WTC11 (cell line): ENCODE measurements around the gene SYTL2. TPM values are rescaled to one million over a fixed set of nuclear protein-coding genes. Genes with fewer than 3 reads are reported as not detected.
A peak's percentile ranks its signal among the peaks of the same experiment; 100 is the strongest.

Experiments
- ATAC-seq: fragments of 200-7000 bp; cut with Tn5 transposase; 2 replicates; pipeline ENCODE4 v1.10.0; 2021; ENCODE audit warnings: mild to moderate bottlenecking, moderate library complexity
- CTCF ChIA-PET: fragments of 300-600 bp; sonication (Branson Sonifier 250); formaldehyde crosslinking; loops from one replicate; lab custom pipeline; 2021; ENCODE audit warnings: antibody characterized with exemption; lab: Charles Lee
- POLR2A ChIA-PET: fragments of 350-600 bp; sonication (Branson Sonifier 250); formaldehyde crosslinking; loops from one replicate; lab custom pipeline; 2021; ENCODE audit warnings: antibody characterized with exemption; lab: Charles Lee
- DNase-seq: peaks from one replicate; pipeline ENCODE4 v3.0.0; 2021; ENCODE audit warnings: low spot score
- H3K27ac Mint-ChIP-seq: 2 replicates; pipeline ENCODE4 v1.8.0; 2021; ENCODE audit warnings: mixed read lengths
- H3K27me3 Mint-ChIP-seq: 2 replicates; pipeline ENCODE4 v1.8.0; 2021; ENCODE audit warnings: low read depth, mild to moderate bottlenecking, moderate library complexity, mixed read lengths
- H3K36me3 Mint-ChIP-seq: 2 replicates; pipeline ENCODE4 v1.8.0; 2021; ENCODE audit warnings: mixed read lengths
- H3K4me1 Mint-ChIP-seq: 2 replicates; pipeline ENCODE4 v1.8.0; 2022; ENCODE audit warnings: mixed read lengths
- H3K4me3 Mint-ChIP-seq: 2 replicates; pipeline ENCODE4 v1.8.0; 2021; ENCODE audit warnings: mild to moderate bottlenecking, moderate library complexity, mixed read lengths
- H3K9me3 Mint-ChIP-seq: 2 replicates; pipeline ENCODE4 v1.8.0; 2021; ENCODE audit warnings: mixed read lengths
- ATF1 ChIP-seq: sonication (generic); formaldehyde crosslinking; IDR thresholded peaks from 2 replicates; pipeline ENCODE4 v1.8.1; 2023; ENCODE audit warnings: mild to moderate bottlenecking, moderate library complexity, missing genetic modification reagents
- CBFB ChIP-seq: sonication (generic); formaldehyde crosslinking; IDR thresholded peaks from 2 replicates; pipeline ENCODE4 v1.8.1; 2022; ENCODE audit warnings: mild to moderate bottlenecking, low read depth, missing genetic modification reagents
- CTCF ChIP-seq: fragments of 200-600 bp; IDR thresholded peaks from 2 replicates; pipeline ENCODE4 v1.8.0; 2022; ENCODE audit warnings: antibody characterized with exemption
- EMX1 ChIP-seq: fragments of 250-450 bp; sonication (Bioruptor Pico); IDR thresholded peaks from 2 replicates; pipeline ENCODE4 v1.8.0; 2021; ENCODE audit warnings: mild to moderate bottlenecking
- FOXP1 ChIP-seq: sonication (generic); formaldehyde crosslinking; IDR thresholded peaks from 2 replicates; pipeline ENCODE4 v1.8.0; 2022; ENCODE audit warnings: missing genetic modification reagents, mild to moderate bottlenecking, moderate library complexity, borderline replicate concordance
- NFATC4 ChIP-seq: fragments of 250-450 bp; sonication (Bioruptor Pico); IDR thresholded peaks from 2 replicates; pipeline ENCODE4 v1.9.0; 2021; ENCODE audit warnings: mild to moderate bottlenecking
- NFE2L1 ChIP-seq: sonication (generic); formaldehyde crosslinking; IDR thresholded peaks from 2 replicates; pipeline ENCODE4 v1.8.1; 2023; ENCODE audit warnings: missing genetic modification reagents
- SP1 ChIP-seq: sonication (generic); formaldehyde crosslinking; conservative IDR thresholded peaks from 2 replicates; pipeline ENCODE4 v1.8.1; 2022; ENCODE audit warnings: missing genetic modification reagents
- TP53 ChIP-seq: sonication (generic); formaldehyde crosslinking; IDR thresholded peaks from 2 replicates; pipeline ENCODE4 v1.8.1; 2023; ENCODE audit warnings: mild to moderate bottlenecking, missing genetic modification reagents
- ZMAT4 ChIP-seq: fragments of 250-450 bp; sonication (Bioruptor Pico); IDR thresholded peaks from 2 replicates; pipeline ENCODE4 v1.9.0; 2021; ENCODE audit warnings: mild to moderate bottlenecking
- ZNF416 ChIP-seq: fragments of 250-450 bp; sonication (Bioruptor Pico); IDR thresholded peaks from 2 replicates; pipeline ENCODE4 v1.9.0; 2021; ENCODE audit warnings: mild to moderate bottlenecking, inconsistent platforms
- total RNA-seq: library from RNA; stranded (reverse); gene quantifications from 3 replicates; pipeline ENCODE4 v1.2.3, GENCODE V29; 2021
- TF ChIP-seq, protein P1 (sequence below): sonication (generic); formaldehyde crosslinking; IDR thresholded peaks from 2 replicates; pipeline ENCODE4 v1.8.1; 2022; ENCODE audit warnings: low read depth, missing genetic modification reagents, borderline replicate concordance
- TF ChIP-seq, protein P2 (sequence below): fragments of 250-450 bp; sonication (Bioruptor Pico); IDR thresholded peaks from 2 replicates; pipeline ENCODE4 v2.1.2; 2022; ENCODE audit warnings: mild to moderate bottlenecking, moderate library complexity

The SYTL2 gene
- total RNA-seq, 1 experiment from 2014 or later: 7.1 TPM

DNA sequence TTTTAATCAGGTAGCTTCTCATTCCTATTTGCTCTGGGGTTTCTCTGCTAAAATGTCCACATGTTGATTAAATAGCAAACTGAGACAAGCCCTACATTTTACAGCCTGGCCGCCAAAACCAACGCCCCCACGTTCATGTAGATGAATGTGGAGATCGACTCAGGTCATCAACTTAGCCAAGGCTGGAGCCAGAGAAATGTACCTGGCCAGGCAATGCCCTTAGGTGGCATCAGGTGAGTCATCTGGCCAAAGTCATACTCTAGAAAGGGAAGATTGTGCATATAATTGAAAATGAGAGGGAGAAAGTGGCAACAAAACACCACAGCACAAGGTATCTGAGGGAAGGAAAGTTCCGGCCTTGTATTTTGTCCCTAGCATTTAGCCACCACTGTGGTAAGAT is 87.9 kb downstream of the SYTL2 start (continued):
- TF ChIP-seq, protein P1, sequence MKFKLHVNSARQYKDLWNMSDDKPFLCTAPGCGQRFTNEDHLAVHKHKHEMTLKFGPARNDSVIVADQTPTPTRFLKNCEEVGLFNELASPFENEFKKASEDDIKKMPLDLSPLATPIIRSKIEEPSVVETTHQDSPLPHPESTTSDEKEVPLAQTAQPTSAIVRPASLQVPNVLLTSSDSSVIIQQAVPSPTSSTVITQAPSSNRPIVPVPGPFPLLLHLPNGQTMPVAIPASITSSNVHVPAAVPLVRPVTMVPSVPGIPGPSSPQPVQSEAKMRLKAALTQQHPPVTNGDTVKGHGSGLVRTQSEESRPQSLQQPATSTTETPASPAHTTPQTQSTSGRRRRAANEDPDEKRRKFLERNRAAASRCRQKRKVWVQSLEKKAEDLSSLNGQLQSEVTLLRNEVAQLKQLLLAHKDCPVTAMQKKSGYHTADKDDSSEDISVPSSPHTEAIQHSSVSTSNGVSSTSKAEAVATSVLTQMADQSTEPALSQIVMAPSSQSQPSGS (CRISPR knock-in tag): no peak
- no peak for TF ChIP-seq CBFB (CRISPR knock-in tag)
- no peak for TF ChIP-seq EMX1
- TF ChIP-seq ZNF416 (CRISPR knock-in tag): no peak
- TF ChIP-seq FOXP1 (CRISPR knock-in tag): no peak

DNA sequence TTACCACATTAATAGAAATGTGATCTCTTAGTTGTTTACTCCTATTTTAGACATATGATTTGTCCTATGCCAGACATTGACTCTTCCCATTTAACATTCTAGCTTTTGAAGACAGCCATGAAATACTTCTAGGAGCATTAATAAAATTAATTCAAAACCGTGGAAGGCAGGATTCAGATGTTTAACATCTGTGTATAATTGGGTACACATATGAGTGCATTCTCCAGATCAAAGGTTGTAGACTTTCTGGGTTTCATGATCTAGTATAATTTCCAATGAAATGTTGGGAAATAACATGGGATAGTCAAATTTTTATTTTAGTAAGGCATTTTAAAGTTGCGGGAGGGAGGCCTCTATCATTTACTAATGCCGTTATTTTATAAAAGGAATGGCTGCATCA is 89.8 kb downstream of the SYTL2 start:
- H3K27me3 Mint-ChIP-seq: peaks cover 5% of the 10 kb centered on the region; the same call in 1 of the 2 replicates
- no peak for DNase-seq
- no peak overlapping the region for H3K27ac Mint-ChIP-seq
- peaks cover 59% of the 10 kb centered on the region for H3K4me1 Mint-ChIP-seq
- peaks cover 15% of the 10 kb centered on the region for H3K9me3 Mint-ChIP-seq
- no peak overlapping the region for H3K4me3 Mint-ChIP-seq
- H3K36me3 Mint-ChIP-seq: peaks cover 8% of the 10 kb centered on the region
- no peak for ATAC-seq
- ChIA-PET POLR2A (no interaction called here), CTCF (interaction anchor here (1.0 kb wide), 1 partner anchor 134 kb away, joined by 5 read pairs; the partner anchor contains the start of gene CCDC83)
- no peak for TF ChIP-seq TP53 (CRISPR knock-in tag)
- TF ChIP-seq, protein P2, sequence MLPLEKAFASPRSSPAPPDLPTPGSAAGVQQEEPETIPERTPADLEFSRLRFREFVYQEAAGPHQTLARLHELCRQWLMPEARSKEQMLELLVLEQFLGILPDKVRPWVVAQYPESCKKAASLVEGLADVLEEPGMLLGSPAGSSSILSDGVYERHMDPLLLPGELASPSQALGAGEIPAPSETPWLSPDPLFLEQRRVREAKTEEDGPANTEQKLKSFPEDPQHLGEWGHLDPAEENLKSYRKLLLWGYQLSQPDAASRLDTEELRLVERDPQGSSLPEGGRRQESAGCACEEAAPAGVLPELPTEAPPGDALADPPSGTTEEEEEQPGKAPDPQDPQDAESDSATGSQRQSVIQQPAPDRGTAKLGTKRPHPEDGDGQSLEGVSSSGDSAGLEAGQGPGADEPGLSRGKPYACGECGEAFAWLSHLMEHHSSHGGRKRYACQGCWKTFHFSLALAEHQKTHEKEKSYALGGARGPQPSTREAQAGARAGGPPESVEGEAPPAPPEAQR (CRISPR knock-in tag): no peak
- TF ChIP-seq ZMAT4 (CRISPR knock-in tag): no peak
- no peak for TF ChIP-seq SP1 (CRISPR knock-in tag)
- no peak for TF ChIP-seq NFE2L1 (CRISPR knock-in tag)
- TF ChIP-seq ATF1 (CRISPR knock-in tag): no peak

DNA sequence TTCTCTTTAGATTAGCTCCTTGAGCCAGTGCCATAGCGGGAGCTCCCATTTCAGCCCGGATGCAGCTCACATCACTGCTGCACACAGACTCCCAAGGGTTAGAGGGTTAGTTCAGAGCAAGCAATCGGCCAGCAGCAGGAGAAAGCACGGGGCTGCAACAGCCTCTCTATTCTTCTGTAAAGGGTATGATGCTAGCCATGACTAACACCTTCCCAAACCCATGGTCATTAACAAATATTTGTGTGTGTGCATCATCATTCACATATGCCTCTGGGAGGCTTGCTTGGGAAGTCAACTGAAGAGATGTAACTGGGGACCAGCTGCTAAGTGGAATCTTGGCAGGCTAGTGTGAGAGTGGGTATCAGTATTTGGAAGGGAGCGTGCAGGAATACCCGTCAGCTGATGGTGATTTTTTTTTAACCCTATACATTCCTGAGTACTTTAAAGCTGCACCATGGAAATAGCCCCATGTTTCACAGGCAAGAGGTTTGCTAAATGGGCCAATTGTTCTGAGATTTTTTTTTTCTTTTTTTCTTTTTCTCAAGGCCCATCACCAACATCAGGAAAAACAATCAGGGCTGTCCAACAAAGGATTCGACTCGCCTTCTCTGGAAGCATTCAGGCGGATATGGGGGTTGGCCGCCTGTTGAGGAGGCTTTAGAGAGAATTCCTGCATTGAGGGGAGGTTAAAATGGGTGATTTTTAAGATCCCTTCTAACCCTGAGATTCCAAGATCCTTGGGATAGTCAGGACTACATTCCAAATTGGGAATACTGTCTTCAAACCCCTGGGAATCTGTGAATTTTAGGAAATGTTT is 91.7 kb downstream of the SYTL2 start:
- H3K4me3 Mint-ChIP-seq: peak overlapping the region; percentile 43
- POLR2A ChIA-PET: interaction anchor here (0.6 to 1.1 kb wide), 2 partner anchors 17 to 71 kb away, joined by 3 to 4 read pairs; partner anchors contain the start of gene TMEM126A
- no peak for TF ChIP-seq CTCF
- TF ChIP-seq NFATC4 (CRISPR knock-in tag): no peak
- TF ChIP-seq, all 79 proteins: peak for 0
- ATAC-seq (peak; percentile 83), DNase-seq (peak; percentile 35)
- peak overlapping the region; percentile 97 for H3K27ac Mint-ChIP-seq
- H3K9me3 Mint-ChIP-seq: no peaks in the 10 kb centered on the region
- H3K36me3 Mint-ChIP-seq: no peaks in the 10 kb centered on the region; the same call in 1 of the 2 replicates
- H3K4me1 Mint-ChIP-seq: peaks cover 56% of the 10 kb centered on the region
- H3K27me3 Mint-ChIP-seq: no peaks in the 10 kb centered on the region
- CTCF ChIA-PET: interaction anchor here (1.4 kb wide), 1 partner anchor 136 kb away, joined by 5 read pairs; the partner anchor contains the start of gene CCDC83
